Measurements from ENCODE around the gene KRT8.

The KRT8 gene

GRCh38 chr12:52872644-52873389 lies 32.1 kb downstream of the KRT8 start:
- TF ChIP-seq BACH2 (CRISPR knock-in tag; IDR thresholded peaks at IDR 0.05; ENCODE audit: borderline replicate concordance) (no peak), ZFP3 (CRISPR knock-in tag; IDR thresholded peaks at IDR 0.05) (no peak), ZNF8 (CRISPR knock-in tag; IDR thresholded peaks at IDR 0.05) (no peak), SNAI2 (CRISPR knock-in tag; IDR thresholded peaks at IDR 0.05) (no peak), PPARA (CRISPR knock-in tag; IDR thresholded peaks at IDR 0.05; ENCODE audit: borderline replicate concordance) (no peak), CREB5 (CRISPR knock-in tag; IDR thresholded peaks at IDR 0.05; ENCODE audit: low read depth) (no peak), PATZ1 (CRISPR knock-in tag; IDR thresholded peaks at IDR 0.05; ENCODE audit: borderline replicate concordance) (no peak), ISL1 (CRISPR knock-in tag; IDR thresholded peaks at IDR 0.05) (no peak), ZNF70 (CRISPR knock-in tag; IDR thresholded peaks at IDR 0.05) (no peak), POU6F1 (CRISPR knock-in tag; IDR thresholded peaks at IDR 0.05; ENCODE audit: borderline replicate concordance, low read depth) (no peak), CSRNP3 (CRISPR knock-in tag; IDR thresholded peaks at IDR 0.05) (no peak), ZFP30 (CRISPR knock-in tag; IDR thresholded peaks at IDR 0.05) (no peak), TSHZ2 (CRISPR knock-in tag; IDR thresholded peaks at IDR 0.05) (no peak), ZC3H10 (CRISPR knock-in tag; IDR thresholded peaks at IDR 0.05) (no peak), TCF4 (CRISPR knock-in tag; IDR thresholded peaks at IDR 0.05; ENCODE audit: borderline replicate concordance) (no peak)
- ATAC-seq: no peak

GRCh38 chr12:52871291-52872039 lies 33.4 kb downstream of the KRT8 start:
- TF ChIP-seq ESRRG (CRISPR knock-in tag; IDR thresholded peaks at IDR 0.05) (no peak), TOX (CRISPR knock-in tag; IDR thresholded peaks at IDR 0.05; ENCODE audit: borderline replicate concordance) (no peak), ZFP30 (CRISPR knock-in tag; IDR thresholded peaks at IDR 0.05) (no peak), CSDC2 (CRISPR knock-in tag; IDR thresholded peaks at IDR 0.05) (no peak), ZNF70 (CRISPR knock-in tag; IDR thresholded peaks at IDR 0.05) (no peak), CSRNP3 (CRISPR knock-in tag; IDR thresholded peaks at IDR 0.05) (no peak), BACH2 (CRISPR knock-in tag; IDR thresholded peaks at IDR 0.05; ENCODE audit: borderline replicate concordance) (no peak), ZFP3 (CRISPR knock-in tag; IDR thresholded peaks at IDR 0.05) (no peak)

More at GRCh38 chr12:52871291-52872039, 33.4 kb downstream of the KRT8 start:
- peak; percentile 38 for ATAC-seq
